ENCODE measurements around the gene AAK1.
"Not testable (repeated sequence)": the region's sequence is repeated elsewhere in the genome, so short reads cannot be mapped to it uniquely, and the experiment has no call there.

The AAK1 gene

DNA sequence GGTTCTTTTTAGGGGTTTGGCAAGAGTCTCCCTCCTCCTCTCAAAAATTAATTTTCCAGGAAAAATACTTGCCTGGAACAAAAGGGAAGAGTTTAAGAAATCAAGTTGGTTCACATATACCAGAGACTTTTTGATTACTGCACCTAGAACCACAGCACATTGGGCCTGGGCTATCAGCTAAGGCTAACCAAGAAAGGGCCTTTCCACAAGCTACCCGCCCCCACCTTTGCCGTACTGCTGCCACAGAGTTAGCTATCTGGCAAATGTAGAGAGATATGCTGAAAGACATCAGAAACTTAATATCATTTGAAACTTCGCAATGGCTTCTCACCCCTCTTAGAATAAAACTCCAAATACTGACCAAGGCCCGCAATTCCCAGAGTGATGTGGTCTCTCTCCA is 76.9 kb downstream of the AAK1 start:
- DNase-seq, result no peak

DNA sequence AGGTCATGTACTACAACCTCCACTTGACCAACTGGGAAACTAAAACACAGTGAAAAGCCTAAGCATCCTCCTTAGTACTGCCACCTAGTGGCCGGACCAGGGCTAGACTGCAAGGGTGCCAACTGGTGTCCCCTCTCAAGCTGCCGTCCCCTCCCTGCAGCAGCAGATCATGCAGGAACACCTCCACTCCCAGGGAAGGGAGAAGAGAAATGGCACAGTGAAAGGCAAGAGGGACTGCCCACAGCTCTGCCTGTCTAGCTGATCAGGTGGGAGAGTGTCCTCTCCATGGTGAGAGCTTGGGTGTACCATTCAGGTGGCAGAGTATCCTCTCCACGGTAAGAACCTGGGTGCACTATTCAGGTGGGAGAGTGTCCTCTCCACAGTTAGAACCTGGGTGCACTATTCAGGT is 78.1 kb downstream of the AAK1 start:
- no peak for DNase-seq

DNA sequence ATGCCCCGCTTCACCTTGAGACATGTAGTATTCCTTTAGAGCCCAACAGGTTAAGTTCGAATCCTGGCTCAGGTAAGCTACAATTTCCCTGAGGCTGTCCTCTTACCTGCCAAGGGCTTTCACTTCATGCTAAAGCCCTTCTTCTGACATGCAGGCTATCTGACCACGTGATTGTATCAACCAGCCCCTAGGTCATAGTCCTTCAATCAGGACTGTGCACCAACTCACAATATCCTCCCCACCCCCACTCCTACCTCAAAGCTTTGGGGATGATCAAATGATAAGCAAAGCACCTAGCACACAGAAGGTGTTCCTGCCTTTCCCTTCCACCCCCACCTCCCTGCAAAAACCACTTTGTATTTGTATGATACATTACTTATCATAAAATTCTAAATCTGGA is 78.9 kb downstream of the AAK1 start:
- DNase-seq, result no peak

DNA sequence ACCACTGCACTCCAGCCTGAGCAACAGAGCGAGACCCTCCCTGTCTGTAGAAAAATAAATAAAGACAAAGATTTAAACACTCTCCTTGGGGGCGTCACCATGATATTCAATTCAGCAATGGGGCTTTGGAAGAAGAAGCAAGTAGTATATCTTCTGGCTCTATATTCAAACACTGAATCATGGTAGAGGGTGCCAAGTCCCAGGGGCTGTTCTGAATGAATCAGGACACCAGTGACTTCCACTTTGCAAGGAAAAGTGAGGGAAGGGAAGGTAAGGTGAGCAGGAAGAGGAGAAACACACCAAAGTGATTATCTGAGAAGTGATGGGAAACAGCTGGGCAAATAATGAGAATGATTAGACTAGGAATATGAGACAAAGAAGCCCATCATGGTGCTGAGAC is 80.5 kb downstream of the AAK1 start:
- DNase-seq, result no peak

DNA sequence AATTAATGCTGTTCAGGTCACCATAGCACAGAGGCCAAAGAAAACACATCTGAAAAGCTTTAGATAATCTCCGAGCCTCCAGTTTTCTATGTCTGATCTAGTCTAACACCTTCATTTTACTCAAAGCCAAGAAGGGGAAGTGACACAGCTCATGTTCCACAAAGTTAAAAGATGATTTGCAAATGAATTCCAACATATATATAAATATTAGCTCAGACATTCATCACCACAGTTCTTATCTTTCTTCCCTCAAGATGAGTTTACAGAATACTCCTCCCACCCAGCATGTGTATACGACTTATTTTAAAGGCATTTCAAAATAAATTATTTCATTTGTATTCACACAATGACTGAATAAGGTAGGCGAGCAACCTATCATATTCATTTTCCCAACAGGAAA is 82.4 kb downstream of the AAK1 start:
- DNase-seq, result no peak

DNA sequence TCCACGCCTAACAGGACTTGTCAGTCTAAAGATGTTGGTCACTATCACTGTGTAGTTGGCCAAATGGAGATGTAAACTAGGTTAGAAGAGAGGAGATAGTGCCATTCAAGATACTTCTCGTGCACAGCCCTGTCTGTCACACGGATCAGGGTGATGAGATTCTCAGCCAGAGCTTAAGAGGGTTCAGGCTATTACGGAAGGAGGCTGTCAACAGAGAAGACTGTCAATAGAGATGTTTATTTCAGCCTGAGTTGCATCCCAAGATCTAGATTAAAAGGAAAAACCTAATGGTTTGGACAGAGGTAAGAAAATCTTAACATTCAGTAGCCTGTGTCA is 83.4 kb downstream of the AAK1 start:
- DNase-seq, result no peak

DNA sequence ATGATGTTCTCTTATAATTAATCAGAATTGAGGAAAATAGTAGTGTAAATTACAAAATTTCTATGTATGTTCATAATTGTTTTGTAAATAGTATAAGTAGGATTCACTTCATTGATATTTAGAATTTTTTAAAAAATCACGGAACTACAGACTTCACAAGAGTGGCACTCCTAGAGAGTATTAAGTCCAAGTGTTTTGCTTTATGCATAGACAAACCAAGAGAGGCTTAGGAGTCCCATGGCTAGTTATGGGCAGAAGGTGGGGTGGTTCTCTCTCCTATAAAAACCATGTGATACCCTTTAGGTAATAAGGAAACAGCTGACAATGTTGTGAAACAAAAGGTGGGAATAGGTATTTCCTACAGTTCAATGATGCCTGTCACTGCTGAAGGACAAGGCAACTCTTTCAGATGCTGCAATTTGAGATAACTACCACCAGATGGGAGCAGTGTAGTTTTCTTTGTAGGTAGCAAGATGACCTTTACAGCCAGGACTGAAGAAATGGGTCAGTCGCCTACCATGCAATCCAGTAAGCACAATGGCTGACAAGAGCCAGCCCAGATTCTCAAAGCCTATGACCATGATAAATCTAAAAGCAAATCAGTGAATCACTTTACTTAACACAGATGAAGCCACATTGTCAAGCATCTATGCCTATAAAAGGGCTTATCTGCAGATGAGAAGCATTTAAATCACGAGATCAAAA is 83.9 kb downstream of the AAK1 start:
- DNase-seq, result no peak

DNA sequence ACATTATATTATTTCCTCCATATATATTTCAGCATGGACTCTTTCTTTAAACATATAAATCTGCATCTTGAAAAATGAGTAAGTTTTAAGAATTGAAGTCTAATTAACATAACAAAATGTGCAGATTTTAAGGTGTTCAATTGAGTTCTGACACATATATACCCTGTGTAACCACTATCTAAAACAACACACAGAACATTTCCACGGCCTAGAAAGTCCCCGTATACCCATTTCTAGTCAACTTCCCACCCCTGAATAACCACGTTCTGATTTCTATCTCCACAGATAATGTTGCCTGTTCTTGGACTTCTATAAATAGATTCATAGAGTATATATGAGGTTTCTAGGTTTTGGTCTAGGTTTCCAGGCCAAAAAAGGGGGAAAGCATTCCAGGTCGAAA is 87.5 kb downstream of the AAK1 start:
- DNase-seq, result no peak

DNA sequence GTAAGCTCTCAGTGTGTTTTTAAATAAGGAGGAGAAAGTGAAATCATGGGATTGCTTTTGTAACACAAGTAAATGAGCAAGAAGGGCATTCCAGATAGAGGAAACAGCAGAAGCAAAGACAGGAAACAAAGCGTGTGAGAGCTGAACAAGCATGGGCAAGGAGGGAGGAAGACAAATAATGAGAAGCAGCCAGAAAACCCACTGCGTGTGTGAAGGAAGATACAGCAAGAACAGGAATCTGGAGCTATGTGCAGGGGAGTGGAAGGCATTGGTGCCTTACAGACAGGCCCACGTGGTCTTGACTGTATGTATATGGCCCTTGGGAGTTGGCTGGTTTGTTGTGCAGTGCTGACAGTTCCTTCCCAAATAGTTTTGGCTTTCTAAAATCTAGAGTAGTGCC is 88.6 kb downstream of the AAK1 start:
- DNase-seq, result no peak

DNA sequence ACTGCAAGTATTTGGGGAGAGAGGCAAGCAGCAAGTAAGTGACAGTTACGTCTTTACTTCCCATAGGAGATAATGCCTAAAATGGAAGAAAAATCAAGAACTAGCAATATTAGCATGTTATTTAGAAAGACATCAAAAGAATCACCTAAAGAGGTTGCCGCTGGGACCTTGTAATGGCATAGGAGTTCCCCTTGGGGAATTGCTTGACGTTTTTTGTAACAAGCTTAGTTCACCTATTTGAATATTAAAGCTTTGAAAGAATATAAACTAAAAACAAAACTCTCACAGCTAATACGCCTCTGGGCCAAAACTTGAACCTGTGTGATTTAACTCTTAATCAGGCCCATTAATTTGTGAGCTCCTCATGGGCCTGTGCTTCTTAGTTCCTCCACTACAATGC is 89.0 kb downstream of the AAK1 start:
- no peak for DNase-seq

DNA sequence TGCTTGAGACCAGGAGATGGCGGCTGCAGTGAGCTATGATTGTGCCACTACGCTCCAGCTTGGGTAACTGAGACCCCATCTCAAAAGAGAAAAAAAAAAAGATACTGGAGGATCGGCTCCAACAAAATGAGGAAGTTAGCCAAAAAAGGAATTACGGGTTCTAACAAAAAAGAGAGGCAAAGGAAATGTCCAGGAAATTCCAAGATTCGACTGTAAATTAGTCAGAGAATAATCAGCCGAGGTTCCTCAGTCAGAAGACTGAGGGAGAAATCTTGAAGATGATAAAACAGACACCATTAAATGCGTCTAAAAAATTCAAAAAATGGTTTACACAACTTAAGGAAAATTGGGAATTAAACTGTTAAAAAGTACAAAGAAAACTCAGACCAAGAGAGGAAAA is 89.5 kb downstream of the AAK1 start:
- DNase-seq, result no peak

DNA sequence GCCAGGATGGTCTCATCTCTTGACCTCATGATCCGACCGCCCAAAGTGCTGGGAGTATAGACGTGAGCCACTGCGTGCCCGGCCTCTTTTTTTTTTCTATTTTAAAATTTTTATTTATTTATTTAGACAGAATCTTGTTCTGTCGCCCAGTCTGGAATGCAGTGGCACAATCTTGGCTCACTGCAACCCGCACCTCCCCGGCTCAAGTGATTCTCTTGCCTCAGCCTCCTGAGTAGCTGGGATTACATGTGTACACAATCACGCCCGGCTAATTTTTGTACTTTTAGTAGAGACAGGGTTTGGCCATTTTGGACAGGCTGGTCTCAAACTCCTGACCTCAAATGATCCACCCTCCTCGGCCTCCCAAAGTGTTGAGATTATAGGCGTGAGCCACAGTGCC is 93.0 kb downstream of the AAK1 start:
- DNase-seq, result not testable (repeated sequence)

DNA sequence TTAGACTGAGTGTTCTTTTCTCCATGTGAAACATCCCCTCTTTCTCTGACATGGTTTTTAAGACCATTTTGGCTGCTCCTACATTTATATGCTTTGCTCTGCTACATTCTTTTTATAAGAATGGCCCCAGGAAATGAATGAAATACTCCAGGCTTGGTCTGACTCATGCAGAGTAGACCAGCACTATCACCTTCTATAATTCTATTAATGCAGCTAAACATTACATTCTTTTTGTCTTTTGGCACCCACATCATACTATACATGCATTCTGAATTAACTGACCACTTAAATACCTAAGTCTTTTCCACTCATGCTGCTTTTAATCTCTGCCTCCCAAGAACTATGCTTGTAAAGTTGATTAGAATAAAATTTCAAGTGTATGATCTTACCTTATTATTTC is 94.1 kb downstream of the AAK1 start:
- no peak for DNase-seq

DNA sequence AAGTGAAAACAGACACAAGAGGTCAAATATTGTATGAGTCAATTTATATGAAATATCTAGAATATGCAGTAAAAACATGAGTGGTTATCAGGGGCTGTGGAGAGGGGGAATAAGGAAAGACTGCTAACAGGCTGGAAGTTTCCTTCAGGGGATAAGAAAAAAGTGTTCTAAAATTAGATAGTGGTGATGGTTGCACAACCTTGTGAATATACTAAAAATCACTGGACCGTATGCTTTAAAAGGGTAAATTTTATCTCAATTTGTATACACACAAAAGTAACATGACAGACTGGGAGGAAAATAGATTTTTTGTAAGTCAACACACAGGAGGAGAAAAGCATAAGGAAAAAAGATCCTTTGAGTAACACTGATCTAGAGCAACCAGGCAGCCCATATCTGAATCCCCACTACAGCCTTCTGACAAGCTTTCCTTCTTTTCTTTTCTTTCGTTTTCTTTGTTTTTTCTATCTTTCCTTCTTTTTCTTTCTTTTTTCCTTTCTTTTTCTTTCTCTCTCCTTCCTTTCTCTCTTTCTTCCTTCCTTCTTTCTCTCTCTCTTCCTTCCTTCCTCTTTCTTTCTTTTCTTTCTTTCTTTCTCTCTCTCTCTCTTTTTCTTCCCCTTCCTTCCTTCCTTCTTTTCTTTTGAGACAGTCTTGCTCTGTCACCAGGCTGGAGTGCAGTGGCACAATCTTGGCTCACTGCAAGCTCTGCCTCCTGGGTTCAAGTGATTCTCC is 95.4 kb downstream of the AAK1 start:
- no peak for DNase-seq

DNA sequence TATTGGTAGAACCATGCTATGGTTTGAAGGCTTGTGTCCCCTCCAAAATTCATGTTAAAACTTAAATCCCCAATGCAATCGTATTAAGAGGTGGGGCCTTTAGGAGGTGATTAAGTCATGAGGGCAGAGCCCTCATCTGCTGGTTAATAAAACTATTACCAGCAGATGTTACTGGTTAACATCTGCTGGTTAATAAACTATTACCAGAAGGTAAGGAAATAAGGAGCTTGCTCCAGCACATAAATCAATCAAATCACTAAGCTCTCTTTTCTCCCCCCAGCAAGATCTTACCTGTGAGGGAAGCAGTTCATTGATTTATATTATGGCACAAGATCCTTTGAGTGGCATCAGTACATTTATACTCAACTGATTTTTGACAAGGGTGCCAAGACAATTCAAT is 96.9 kb downstream of the AAK1 start:
- no peak for DNase-seq

DNA sequence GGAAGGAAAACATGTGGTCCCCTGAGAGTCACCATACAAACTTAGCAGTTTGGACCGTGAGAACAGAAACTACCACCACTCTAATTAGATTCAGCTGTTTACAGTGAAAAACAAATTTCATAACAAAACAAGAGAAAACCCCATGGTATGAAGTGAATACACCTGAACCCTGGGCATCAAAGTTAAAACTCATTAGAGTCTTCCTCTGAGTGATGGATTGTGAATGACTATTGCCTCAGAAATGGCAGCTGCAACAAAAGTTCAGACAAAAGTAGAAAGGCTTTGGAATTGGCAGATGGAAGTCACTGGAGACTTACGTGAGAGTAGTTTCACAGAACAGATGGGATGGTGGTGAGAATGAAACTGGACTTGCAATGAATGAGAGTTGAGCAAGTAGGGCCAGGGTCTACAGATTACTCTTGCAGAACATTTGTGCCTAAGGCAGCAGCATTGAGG is 98.0 kb downstream of the AAK1 start:
- DNase-seq, result no peak

DNA sequence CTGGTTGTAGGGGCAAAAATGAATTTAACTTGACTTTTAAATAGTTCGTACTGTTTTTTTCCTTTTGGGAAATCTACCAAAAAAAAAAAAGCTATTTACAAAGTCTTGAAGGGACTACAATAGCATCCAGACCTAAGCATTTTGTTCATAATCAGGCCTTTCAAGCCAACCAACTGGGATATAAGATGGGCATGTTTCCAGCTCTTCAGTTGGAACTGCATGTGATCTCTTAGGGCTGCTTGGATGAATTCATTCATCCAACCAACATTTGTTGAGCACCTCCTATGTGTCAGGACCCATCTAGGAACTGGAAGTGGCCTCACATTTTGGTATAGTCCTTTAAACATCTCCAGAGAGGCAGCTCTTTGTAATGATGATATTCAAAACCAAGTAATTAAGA is 98.6 kb downstream of the AAK1 start:
- no peak for DNase-seq

DNA sequence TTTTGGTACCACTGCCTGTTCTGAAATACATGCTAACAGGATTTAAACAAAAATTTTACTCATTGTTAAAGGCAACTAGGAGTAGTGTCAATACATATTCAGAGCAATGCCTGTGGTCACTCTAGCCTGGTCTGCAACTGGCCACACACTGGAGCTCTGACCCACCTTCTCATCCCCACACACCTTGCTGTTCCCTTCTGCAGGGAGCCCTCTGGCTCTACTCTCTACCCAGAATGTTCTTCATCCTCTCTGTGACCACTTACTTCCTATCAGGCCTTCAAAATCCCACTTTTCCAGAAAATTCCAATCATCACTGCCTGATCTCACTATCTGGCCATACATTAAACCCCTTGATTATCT is 104.0 kb downstream of the AAK1 start:
- no peak for DNase-seq

DNA sequence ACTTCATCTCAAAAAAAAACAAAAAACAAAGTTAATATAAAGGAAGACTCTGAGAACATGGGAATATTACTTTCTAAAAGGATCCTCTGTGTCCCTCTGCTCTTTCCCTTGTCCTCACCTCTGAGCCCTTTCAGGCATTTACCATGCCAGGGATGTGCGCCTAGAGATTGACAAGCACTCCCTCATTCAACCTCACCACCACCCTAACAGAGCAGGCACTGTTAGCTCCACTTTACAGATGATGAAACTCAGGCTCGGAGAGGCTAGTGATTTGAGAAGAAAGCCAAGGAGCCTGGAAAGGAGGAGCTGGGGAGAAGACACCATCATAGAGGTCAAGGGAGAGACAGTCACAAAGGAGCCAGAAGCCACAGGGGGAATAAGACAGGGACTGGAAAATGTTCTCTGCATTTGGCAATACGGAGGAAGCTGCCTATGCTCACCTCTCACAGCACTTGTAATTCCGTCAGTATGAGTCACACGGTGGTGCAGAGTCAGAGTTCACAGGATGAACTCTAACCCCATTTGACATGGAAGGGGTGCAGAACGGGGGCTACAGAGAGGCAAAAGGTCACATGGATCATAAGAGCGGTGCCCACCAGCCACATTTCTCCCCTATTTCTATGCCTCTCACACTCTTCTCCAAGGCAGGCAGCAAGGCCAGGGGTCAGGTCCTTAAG is 104.5 kb downstream of the AAK1 start:
- DNase-seq, result no peak

DNA sequence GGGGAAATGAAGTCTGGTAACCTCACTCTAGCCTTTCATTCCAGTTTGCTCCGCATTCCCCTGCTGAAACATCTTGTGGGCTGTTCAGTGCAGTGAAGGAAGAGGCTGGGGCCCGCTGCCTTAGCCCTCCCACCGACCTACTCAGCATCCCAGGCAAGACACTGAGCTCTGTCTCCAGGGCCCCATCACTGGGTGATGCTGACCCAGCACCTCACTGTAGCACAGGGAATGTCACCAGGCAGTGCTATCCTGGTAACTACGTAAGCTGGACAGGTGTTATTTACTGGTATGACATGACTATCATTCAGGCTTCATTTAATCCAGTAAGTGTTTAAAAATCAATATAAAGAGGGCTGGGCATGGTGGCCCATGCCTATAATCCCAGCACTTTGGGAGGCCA is 105.3 kb downstream of the AAK1 start:
- DNase-seq, result no peak

DNA sequence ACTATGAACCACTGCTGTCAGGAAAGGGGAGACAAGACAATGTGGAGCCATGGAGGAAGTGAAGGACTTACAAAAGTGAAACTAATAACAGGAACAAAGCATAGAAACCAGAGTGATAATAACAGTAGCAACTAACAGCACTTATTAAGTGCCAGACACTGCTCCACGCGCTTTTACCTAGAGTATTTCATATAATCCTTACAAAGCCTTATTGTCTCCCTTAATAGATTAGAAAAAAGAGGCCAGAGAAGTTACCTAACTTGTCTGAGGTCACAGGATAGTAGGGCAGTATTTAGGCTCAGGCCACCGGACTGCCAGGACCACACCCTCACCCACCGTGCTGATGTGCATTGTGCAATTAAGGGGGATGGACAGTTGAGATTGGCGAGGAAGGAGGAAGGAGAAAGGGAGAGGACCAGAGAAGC is 107.7 kb downstream of the AAK1 start:
- no peak for DNase-seq

DNA sequence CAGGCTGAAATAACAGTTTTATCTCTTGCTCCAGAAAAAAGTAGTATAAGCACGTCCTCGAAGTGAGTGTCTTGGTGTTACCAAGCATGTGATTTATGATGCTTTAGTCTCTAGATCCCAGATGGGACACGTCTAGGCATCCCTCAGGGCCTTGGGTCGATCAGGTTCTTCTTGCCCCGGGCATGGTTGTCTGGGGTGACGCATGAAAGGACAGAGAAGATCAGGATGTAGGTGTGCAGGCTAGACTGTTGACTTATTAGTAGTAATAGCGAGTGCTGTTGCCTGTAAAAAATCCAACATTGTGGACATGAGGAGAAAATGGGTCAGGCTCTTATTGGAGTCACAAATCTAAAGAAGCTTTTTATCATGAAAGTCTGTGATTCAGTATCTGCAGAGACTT is 112.4 kb downstream of the AAK1 start:
- DNase-seq, result no peak

DNA sequence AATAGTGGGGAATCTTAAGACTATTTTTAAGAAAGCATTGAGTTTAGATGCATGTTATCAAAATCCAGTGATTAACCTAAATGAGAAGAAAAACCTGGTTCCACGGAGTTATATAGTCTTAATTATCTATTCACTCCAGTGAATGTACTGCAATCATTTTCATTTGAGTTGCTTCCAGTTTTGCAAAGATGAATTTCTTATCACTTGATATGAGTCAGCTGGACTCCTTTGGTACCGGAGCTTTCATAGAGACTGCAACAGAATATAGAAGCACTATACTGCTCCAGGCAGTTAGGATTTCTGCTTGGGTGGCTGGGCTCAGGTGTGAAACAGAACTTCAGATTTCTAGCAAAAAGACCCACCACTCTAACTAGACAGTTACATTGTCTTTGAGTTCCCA is 114.1 kb downstream of the AAK1 start:
- no peak for DNase-seq

DNA sequence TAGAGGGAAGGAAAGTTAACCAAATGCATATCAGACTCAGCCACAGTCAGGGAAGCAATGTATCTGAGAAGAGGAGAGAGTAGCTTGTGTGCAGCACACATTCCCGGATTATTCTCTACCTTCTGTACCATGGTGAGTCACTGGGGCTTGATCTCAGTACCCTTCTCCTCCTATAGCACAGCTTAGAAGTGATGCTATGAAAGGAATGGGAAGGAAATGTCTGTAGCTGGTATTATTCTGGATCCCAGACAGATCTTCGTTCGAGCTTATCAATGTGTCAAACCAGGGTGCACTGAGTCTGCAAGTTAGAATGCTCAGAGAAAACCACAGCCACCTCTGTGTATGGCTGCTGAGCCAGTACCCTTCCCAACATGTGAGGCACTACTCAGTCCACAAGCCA is 118.3 kb downstream of the AAK1 start:
- DNase-seq, result no peak

DNA sequence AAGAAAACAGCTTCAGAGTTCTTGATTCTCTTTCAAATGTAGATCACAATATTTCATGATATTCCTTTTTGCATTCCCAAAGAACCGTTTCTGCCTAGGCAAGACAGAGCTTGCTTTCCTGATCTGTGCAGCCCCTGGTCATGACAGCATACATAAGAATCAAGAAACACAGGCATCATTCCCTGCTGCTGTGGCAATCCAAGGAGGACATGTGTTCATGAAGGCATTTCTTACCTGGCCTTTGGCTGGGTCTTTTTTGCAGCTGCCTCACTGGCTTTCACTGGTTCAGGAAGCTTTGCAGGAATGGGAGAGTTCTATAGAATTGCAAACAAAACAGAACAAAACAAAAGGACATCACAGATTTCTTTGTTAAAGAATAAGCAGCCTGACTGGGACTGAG is 118.7 kb downstream of the AAK1 start:
- no peak for DNase-seq

Measured in DMS79 (cell line).